Measurements from ENCODE around the gene PLG.
"Not testable (repeated sequence)": the region's sequence is repeated elsewhere in the genome, so short reads cannot be mapped to it uniquely, and the experiment has no call there.

PLG gene

DNA sequence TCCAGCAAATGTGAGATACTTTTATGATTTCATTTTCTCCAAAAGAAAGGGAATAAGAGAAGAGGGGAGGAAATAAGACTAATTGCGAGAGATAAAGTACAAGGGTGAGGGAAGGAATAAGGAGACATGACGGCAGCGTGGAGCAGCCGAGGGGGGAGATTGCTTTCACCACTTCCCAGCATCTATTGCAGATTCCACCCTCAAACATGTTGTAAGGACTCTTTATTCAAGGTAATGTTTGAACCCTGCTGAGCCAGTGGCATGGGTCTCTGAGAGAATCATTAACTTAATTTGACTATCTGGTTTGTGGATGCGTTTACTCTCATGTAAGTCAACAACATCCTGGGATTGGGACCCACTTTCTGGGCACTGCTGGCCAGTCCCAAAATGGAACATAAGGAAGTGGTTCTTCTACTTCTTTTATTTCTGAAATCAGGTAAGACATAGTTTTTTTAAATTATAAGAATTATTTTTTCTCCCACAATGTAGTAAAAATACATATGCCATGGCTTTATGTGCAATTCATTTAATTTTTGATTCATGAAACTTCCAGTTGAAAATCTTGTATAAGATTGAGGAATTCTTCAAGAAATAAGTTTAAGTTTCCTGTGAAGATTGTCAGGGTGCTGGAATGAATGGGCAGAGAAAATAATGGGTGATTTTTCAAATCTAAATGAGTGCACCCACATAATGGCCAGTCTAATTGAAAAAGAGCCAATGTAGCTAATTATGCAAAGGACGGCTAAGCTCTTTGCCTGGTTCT, at the start of gene PLG:
Gene PLG (plus strand): TSS at position 327 of the 763 bp plus-strand sequence. CDS start 61 bp downstream, at position 388.
- DNase-seq: not testable (repeated sequence)

DNA sequence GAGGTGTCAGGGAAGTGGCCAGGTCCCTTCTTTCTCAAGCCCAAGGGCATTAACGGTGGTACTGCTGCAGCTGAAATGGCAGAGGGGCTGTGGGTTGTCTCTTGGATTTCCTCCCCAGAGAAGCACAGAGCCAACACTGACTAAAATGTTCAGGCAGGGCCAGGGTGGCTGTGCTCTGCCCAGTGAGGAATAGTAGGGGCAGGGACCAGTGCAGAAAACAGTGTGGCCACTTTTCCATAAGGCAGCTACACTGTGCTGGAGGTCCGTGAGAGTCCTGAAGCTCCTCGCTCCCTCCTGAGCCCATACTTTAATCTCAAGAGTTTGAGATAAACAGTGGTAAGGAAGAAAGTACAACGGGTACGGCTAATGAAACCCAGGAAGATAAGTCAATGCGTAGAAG, 42.5 kb upstream of the PLG start:
- DNase-seq: no peak

DNA sequence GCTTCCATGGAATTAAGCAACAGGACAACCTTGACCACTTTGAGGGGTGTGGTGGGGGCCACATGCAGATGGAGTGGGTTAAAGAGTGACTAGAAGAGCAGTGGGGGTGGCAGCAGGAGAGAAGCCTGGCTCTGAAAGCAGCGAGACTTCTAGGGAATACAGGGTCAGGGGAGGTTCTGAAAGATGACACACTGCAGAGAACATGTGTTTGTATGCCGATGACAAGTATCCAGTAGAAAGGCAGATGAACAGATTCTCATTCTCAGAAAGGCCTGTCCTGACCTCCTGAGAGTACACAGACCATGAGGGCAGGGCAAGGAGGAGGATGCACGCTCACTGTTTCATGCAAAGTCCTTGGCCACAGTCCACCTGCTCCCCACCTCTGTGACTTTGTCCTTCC, 40.8 kb upstream of the PLG start:
- no peak for DNase-seq

DNA sequence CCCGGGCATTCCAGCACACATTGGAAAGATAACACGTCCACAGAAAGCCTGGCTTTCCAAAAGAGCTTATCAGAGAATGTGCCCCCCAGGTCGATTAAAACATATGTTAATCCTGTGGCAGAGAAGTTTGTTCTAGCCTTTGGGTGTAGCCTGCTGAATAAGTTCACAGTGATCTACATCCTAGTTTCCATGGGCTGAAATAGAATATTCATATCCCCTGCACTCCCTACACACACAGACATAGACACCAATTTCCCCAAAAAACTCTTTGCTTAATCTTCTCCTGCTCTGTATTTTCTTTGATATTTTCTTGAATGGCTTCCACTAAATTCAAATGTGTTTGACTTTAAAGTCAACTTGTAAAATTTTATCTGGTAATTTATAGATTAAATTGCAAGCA, 39.6 kb upstream of the PLG start:
- no peak for DNase-seq

DNA sequence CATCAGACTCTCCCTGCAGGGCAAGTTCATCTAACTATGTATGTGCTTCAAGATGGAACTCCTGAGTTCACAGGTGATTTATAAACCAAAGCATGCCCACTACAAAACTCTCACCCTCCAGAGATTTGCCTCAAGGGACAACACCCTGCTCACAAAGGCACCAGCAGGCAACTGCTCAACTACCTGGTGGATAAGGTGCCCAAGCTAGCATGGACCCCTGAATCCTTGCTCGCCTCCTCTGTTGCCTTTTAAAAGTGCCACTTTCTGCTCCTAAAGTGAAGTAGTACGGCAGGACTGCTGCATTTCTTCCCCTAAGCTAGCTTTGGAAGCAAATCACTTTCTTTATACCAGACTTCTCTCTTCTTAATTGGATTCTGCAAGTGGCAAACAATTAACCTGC, 39.2 kb upstream of the PLG start:
- no peak for DNase-seq

DNA sequence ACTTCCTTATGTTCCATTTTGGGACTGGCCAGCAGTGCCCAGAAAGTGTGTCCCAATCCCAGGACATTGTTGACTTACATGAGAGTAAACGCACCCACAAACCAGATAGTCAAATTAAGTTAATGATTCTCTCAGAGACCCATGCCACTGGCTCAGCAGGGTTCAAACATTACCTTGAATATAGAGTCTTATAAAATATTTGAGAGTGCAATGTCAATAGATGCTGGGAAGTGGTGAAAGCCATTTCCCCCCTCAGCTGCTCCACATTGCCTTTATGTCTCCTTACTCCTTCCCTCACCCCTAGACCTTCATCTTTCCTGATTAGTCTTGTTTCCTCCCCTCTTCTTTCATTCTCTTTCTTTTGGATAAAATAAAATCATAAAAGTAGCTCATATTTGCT, 37.8 kb upstream of the PLG start, which contains the start of gene LPA:
Gene LPA (minus strand): TSS at position 78 of the 400 bp plus-strand sequence. CDS start 61 bp downstream, at position 17.
- not testable (repeated sequence) for DNase-seq

DNA sequence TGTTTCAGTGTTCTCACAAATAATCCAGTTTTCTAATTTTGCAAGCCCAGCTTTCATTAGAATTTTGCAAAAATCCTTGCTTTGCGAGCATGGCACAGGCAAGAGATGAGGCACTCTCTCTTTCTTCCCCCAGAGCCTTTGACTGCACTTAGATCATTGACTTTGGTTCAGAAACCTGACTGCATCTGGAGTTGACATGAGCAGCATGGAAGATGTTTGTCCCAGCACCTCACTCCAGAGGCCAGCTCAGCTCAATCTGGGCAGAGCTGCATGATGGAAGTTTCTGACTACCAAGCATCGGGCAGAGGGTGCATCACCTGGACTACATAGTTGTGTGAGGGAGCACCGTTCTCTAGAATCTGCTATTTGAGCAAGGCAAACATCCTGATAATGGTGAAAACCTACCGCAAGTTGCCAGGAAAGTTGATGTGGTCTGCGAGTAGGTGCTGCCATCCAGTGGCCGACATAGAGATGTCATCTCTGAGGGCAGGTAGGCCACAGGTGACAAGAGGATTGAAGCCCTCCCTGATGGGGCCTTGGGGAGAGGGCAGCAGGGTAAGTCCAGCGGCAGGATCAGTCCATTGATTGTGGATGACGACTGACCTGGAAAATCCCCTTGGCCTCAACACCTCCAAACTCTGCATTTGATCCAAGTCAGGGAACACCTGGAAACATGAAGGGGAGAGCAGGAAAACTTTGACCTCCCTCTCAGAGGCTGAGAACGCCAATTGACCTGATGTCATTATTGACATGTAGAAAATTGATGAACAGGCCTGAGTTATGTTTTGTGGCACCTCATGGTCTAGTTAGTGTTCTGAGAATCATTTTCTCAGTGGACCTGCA, 34.2 kb upstream of the PLG start:
- DNase-seq: no peak

DNA sequence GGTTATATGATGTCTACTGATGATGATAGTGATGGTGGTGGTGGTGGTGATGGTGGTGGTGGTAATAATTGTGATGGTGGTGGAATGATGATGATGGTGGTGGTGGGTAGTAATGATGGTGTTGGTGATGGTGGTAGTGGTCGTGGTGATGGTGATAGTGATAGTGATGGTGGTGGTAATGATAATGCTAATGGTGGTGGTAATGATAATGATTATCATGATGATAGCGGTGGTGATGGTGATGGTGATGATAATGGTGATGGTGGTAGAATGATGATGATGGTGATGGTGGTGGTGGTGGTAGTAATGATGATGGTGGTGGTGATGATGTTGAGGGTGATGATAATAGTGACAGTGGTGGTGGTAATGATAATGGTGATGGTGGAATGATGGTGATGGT, 33.5 kb upstream of the PLG start:
- no peak for DNase-seq

DNA sequence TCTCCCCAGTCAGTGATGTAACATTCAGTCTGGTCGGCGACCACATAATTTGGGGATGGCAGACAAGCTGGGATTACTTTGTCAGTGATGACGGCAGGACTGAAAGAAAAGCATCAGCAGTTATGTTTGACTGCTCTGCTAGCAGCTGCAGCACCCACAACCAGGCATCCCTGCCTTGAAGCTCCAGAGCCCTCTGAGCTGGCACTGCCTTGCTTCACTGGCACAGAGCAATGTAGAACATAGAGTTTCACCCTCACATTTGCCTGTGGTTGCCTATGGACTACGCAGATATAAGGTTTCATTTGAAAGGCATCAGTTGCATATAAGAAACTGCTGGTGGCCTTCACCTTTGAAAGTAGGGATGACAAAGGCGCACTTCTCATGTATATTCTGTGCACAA, 25.6 kb upstream of the PLG start:
- DNase-seq: not testable (repeated sequence)

DNA sequence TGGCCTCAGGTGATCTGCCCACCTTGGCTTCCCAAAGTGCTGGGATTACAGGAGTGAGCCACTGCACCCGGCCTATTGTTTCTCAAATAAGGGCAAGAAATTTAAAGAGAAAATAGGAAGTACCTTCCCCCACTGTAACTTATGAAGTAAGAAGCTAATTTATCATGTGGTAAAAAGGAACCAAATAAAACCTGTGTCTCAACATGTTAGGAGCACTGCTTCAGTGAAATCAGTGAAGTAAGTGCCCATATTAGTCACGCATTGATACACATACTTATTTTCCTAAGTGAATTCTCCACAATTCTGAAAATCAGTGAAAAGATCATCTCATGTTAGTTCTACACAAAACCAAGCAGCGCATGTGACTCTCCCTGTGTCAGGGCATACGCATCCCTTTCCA, 23.8 kb upstream of the PLG start:
- no peak for DNase-seq

DNA sequence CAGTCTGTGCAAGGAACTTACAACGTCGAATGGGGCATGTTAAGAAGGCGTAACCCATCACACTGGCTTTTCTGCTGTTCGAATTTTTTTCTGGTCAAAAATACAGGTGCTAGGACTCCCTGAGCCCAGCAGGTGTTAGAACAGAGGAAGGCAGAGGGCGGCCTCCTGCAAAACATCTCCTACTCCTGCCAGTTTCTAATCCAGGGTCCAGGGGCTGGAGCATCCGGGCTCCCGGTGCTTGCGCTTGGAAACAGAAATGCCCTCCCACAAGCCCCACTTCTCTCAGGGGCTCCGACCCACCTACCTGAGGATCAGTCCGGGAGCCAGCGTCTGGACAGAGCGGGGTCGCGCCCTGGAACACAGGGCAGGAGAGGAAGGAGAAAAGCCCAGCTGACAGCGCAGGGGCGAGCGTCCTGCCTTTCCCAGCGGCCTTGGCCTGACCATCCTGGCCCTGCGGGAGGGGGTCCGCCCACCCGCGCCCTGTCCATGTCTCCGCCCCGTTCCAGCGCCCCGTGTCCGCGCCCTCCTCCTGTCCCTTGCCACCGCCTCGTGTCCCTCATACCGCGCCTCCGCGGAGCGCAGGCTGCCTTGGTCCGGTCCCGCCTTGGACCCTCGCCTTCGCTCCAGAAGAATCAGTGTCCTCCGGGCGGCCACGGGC, 23.2 kb upstream of the PLG start:
- no peak for DNase-seq

DNA sequence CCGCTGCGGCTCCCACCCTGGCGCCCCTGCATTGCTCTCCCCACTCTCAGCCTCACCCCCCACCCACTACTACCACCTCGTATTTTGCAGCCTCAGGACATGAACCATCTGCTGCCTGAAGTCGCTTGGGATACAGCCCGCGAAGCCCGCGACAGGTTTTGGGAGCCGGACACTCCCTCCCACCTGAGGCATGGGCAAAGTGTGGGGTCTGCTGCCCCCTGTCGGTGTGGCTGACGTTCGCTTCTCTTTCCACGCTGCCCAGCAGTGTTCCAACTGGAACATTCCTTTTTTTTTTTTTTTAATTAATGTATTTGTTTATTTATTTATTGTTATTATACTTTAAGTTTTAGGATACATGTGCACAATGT, 22.7 kb upstream of the PLG start:
- no peak for DNase-seq

DNA sequence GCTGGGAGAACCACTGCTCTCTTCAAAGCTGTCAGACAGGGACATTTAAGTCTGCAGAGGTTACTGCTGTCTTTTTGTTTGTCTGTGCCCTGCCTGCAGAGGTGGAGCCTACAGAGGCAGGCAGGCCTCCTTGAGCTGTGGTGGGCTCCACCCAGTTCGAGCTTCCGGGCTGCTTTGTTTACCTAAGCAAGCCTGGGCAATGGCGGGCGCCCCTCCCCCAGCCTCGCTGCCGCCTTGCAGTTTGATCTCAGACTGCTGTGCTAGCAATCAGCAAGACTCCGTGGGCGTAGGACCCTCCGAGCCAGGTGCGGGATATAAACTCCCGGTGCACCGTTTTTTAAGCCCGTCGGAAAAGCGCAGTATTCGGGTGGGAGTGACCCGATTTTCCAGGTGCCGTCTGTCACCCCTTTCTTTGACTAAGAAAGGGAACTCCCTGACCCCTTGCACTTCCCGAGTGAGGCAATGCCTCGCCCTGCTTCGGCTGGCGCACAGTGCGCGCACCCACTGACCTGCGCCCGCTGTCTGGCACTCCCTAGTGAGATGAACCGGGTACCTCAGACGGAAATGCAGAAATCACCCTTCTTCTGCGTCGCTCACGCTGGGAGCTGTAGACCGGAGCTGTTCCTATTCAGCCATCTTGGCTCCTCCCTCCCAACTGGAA, 16.8 kb upstream of the PLG start:
- DNase-seq: not testable (repeated sequence)

DNA sequence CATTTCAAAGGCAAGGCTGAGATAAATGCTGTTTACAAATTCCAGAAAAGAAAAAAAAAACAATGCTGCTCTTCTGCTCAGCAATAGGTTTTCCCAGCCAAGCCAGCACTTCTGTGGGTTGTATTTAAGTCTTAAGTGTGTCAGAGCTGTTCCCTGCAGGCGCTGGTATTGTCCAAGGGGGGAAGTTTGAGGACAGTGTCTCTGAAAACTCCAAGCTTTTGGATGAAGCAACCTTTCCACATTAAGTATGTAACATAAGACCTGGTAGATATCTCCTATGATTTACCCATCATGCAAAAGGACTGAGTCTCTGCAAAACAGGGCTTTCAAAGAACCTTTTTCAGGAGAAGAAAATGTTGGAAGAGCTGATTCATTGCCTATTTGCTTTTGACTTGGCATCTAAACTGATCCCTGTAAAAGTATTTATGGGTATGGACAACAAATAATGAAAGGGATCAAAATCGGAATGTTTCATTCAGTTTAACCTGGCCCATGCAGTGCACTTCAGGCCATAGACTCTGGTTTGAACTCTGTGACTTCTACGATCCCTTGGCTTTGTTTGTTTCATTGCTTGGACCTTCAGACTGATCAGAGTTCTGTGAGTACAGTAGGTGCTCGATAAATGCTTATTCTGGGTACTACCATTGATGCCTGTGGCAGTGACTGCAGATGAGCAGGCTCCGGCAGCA, 16.1 kb upstream of the PLG start:
- no peak for DNase-seq

DNA sequence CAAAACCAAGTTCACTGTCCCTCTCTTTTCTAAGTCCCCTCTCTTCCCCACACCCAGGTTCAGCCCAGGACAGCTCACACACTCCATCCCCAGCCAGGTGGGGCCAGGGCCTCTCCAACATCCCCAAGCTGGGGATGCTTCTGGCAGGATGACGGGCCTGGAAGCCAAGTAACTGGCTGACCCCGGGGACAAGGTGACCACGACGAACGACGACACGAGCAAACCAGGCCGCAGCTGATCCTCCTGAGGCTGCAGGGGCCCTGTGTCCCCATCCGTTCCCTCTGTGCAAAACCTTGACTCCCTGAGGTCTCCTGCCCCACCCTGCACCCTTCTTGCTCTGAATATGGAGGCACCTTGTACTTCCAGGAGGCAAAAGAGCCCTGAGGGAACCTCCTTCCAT, 11.6 kb upstream of the PLG start:
- no peak for DNase-seq

DNA sequence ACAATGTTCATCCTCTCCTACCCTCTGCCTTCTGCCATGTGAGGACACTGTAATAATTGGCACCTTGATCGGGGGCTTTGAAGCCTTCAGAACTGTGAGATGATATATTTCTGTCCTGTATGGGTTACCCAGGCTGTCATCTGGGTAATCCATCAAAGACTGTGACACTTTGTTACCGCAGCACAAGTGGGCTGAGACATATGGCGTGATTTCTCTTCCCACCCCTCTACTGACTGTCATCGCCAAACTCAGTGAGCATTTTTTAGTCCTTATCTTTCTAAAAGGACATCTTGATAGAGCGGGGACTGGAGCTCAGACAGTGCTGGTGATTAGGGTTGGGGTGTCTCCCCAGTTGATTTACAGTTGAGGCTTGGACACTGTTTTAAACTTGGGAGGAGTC, 10.4 kb upstream of the PLG start:
- no peak for DNase-seq

DNA sequence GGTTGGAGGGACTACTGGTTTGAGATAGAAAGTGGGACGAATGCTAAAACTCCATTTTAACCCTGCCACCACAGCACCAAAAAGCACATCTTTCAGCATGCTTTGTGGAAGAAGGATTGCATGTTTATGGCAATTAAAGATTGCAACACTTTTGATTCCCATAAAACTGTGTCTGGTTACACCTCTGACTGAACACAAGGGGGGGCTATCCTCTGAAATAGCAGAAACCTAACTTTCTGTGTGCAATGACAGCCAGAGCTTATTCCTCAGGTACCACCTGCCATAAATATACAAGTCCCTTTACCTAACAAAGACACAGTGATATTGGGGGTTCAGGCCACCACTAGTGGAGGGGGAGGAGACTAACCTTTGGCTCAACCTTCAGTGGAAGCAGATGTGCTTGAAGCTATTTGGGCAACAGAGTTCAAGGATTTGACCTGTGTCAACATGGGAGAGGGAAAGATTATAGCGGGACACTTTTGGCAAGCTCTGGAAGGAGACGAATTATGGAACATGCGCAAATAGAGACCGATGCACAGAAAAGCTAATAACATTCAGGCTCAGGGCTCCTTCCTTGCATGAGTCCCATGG, 9.6 kb upstream of the PLG start:
- no peak for DNase-seq

DNA sequence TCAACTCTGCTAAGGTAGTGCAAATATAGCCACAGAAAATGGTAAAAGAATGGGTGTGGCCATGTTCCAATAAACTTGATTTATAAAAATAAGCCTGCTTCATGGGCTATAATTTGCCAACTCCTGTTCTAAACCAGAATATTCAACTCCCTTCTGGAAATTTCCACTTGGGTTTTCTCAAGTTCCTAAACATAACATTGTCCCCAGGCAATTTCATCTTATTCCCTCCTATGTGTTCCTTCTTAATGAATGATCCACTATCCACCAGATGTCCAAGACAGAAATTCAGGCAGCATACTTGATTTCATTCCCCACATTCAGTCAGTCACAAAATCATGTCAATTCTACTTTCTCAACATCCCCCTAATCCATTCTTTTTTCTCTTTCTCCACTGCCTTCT, 7.0 kb upstream of the PLG start:
- DNase-seq: not testable (repeated sequence)

DNA sequence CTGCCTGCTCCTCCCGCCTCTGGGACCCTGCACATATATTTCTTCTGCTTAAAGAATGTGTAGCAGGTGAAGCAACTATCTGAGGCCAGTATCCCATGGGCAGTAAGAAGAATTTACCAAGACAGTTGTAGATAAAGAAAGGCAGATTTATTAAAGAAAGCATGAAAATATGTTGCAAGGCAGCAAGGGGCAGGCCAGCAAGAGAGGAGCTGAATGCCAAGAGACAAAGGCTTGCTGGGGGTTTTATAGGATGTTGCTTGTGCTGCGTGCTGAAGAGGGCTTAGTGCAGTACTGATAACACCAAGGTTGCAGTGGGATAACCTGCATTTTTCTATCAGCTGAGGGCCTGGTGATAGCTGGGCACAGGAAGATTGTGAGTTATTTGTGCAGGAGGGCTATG, 6.4 kb upstream of the PLG start:
- DNase-seq: not testable (repeated sequence)

DNA sequence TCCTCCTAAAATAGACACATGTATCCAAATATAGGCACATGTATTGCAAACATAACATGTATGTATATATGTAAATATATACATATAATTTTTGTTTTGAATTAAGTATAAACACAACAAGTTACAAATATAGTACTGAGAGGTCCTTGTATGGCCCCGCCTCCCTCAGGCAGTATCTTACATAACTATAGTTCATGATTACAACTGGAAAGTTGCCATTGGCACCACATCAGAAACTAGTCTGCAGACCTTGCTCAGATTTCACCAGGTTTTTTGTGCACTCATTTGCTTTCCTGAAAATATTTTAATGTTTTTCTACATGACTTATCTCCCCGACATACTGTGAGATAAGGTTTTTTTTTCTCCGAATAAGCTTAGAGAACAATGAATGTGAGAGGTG, 5.2 kb upstream of the PLG start:
- DNase-seq: not testable (repeated sequence)

DNA sequence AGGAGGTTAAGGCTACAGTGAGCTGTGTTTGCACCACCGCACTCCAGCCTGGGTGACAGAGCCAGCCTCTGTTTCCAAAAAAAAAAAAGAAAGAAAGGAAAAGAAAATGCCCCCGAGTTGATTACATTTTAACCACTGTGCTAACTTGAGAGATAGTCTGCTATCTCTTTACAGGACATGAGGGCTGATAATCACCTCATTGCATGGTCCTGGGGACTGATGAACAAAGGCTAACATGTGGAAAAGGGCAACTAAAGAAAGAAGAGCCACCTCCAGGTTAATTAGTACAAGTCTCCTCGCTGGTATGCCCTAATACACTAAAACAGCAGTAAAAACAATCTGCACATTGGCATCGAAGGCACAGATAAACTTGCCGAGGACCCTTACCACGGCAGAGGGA, 4.2 kb upstream of the PLG start:
- no peak for DNase-seq

DNA sequence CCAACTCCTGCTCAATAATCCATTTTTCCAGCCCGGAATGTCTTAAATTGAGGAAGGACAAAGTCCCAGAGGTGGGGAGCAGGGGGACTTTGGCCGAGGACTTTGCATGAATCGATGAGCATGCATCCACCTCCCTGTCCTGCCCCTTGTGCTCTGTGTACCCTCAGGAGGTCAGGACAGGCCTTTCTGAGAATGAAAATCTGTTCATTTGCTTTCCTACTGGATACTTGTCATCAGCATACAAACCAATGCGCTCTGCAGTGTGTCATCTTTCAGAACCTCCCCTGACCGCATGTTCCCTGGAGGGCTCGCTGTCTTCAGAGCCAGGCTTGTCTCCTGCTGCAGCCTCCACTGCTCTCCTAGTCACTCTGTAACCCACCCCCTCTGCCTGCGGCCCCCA, 2.6 kb downstream of the PLG start:
- not testable (repeated sequence) for DNase-seq
